NB4 (cell line): Measurements from ENCODE around the gene SKP1.
"Not testable (repeated sequence)": the region's sequence is repeated elsewhere in the genome, so short reads cannot be mapped to it uniquely, and the experiment has no call there.

Source experiments
- DNase-seq: peaks from one replicate; pipeline ENCODE4 v3.0.0; 2010; ENCODE audit warnings: low read depth
- H3K4me3 ChIP-seq: one replicate; pipeline ENCODE4 v1.5.1; 2011; ENCODE audit warnings: mild to moderate bottlenecking, low read depth, low read length, moderate library complexity
- MAX ChIP-seq: IDR thresholded peaks from 2 replicates; pipeline ENCODE4 v1.6.1; 2011; ENCODE audit warnings: low read depth, low read length
- MYC ChIP-seq: IDR thresholded peaks from 2 replicates; pipeline ENCODE4 v1.6.1; 2011; ENCODE audit warnings: low read depth, low read length
- POLR2A ChIP-seq: IDR thresholded peaks from 2 replicates; pipeline ENCODE4 v1.6.1; 2011; ENCODE audit warnings: mild to moderate bottlenecking; ENCODE audit not compliant: insufficient read length; ENCODE audit errors: extremely low read depth
- TF ChIP-seq, protein P1 (sequence below): IDR thresholded peaks from one replicate; pipeline ENCODE4 v1.5.1; 2012; ENCODE audit warnings: low read depth, low read length

SKP1 gene

GRCh38 chr5:134176511-134177368 lies at the start of gene SKP1:
Gene SKP1, minus strand, starts transcription at chr5:134176950. Its CDS starts 2,928 bp downstream, at chr5:134174022.
- peak; percentile 87 for DNase-seq
- TF ChIP-seq MYC (no peak; the same call in none of the 2 replicates), POLR2A (peak; percentile 96), MAX (peak; percentile 35; the same call in 1 of the 2 replicates)
- TF ChIP-seq, protein P1, sequence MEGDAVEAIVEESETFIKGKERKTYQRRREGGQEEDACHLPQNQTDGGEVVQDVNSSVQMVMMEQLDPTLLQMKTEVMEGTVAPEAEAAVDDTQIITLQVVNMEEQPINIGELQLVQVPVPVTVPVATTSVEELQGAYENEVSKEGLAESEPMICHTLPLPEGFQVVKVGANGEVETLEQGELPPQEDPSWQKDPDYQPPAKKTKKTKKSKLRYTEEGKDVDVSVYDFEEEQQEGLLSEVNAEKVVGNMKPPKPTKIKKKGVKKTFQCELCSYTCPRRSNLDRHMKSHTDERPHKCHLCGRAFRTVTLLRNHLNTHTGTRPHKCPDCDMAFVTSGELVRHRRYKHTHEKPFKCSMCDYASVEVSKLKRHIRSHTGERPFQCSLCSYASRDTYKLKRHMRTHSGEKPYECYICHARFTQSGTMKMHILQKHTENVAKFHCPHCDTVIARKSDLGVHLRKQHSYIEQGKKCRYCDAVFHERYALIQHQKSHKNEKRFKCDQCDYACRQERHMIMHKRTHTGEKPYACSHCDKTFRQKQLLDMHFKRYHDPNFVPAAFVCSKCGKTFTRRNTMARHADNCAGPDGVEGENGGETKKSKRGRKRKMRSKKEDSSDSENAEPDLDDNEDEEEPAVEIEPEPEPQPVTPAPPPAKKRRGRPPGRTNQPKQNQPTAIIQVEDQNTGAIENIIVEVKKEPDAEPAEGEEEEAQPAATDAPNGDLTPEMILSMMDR: no peak
- peak within 1 kb of the TSS; percentile 97 for H3K4me3 ChIP-seq

DNA sequence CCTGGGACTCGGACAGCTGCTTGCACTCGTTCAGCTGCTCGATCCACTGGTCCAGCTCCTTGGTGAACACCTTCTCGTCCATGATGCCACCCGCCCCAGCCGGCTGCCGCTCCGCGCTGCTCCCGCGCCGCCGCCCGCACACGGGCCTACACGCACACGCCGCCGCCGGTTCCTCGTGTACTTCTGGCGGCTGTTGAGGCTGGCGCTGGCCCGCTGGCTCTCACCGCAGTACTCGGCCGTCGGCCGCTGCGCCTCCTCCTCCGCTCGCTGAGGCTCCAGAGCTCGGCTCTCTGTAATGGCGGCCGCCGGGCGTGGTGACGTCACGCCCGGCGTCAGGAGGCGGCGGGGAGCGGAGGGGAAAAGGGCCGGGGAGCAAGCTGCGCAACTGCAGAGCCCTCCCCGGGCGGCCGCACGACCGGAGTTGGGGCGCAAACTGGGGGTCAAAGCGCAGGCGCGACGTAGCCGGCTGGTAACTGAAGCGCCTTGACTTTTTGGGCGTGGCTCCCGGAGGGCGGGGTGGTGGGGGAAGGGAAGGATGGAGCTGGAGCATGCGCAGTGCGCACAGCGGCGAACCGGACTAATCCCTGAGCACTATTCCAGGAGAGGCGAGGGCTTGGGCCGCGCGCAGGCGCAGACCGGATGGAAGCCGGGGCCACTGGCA lies 49.2 kb upstream of the SKP1 start, which contains the start of gene PPP2CA:
Gene PPP2CA (minus strand): TSS at position 294 of the 661 bp plus-strand sequence. CDS start 212 bp downstream, at position 82.
- peak within 1 kb of the TSS; percentile 96 for H3K4me3 ChIP-seq
- peak; percentile 98 for DNase-seq
- TF ChIP-seq POLR2A (peak; percentile 84), MAX (peak; percentile 31; the same call in 1 of the 2 replicates), MYC (0 out of 2 replicates have a peak, but pooled peaks have one; percentile 3)
- TF ChIP-seq, protein P1: no peak

DNA sequence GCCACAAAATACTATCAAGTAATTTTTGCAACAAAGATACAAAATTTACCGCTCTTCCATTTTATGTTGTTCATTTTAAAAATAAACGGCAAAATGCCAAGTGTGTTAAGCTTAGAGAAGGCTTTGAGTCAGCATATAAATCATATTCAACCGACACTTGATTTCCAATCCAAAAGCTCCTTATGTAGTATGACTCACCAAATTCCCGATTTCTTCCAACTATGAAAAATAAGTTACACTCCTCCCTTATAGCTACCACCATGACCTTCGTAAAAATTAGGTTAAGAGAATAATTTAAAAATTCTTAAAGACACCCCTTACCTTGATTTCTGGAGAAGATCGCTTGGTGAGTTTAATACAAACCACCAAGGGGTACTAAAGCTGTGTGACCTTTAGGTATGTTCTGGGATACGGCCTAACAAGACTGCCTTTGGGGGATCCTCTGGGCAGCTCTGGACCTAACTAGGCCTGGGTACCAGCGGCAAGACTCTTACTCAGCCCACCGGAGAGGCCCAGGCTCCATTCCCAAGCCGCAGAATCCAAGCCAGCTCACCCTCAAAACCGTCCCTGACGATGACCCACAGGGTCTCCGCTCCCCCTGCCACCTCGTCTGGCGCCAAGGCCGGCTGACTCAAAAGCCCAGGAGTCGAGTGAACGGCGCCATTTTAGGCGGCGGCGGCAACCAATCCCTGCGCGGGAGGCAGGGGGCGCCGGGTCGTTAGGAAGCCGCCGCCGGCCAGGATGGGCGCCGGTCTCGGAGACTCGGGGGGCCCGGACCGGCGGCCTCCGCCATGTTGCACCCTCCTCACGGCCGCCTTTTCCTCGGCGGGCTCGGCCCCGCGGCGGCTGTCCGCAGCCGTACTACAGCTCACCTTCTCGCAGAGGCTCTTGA lies 48.4 kb upstream of the SKP1 start:
- no peak for TF ChIP-seq POLR2A
- TF ChIP-seq, protein P1: no peak
- TF ChIP-seq MYC: no peak
- TF ChIP-seq MAX: no peak; the same call in 1 of the 2 replicates
- H3K4me3 ChIP-seq: peak overlapping the region; percentile 96
- peak; percentile 79 for DNase-seq

DNA sequence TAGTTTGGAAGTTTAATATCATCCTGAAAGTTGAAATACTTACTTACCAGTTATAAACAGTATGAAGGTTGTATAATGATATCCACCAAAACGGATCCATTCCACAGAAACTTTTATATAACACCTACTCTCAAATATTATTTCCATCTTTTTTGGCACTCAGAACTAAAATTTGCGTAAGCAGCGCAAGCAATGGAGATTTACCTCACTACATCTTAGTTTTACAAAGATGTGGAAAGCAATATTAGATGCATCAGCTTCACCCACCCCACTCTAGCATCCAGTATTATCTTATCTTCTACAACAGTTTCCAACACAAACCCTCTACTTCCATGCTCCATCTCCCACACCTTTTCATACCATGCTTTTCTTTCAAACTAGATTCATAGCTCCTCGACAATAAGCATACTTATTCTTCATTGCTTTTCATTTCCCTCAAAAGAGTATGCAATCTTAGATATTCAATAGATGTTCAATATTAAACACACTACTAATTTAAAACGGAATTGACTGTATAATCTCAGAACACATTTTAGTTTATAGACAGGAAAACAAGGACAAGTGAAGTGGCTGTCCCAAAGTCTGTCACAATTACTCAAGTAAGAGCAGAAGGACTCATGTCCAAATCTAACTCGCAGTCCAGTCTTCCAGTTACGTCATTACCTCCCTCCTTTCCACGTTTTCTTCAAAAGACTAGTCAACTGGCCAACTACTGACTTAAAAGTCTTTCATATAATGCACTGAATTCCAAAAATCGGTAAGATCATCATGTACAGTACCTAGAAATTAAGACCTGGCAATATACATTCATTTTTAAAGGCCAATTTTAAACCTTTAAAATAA lies 46.9 kb upstream of the SKP1 start:
- H3K4me3 ChIP-seq: peak overlapping the region; percentile 96
- peak; percentile 47 for DNase-seq
- TF ChIP-seq MAX (no peak), POLR2A (no peak), MYC (no peak)
- TF ChIP-seq, protein P1: no peak

- not testable (repeated sequence) for DNase-seq
- H3K4me3 ChIP-seq: peak overlapping the region; percentile 96
Measured at GRCh38 chr5:134221690-134222089, 44.9 kb upstream of the SKP1 start.
